AG04449 (cell line): ENCODE data around the gene HEATR5A.

Source experiments
- CTCF ChIA-PET: fragments of 350-600 bp; formaldehyde crosslinking; extraction: SDS; loops from one replicate; lab custom pipeline; 2021; ENCODE audit warnings: antibody characterized with exemption; lab: Yijun Ruan, JAX
- POLR2A ChIA-PET: fragments of 400-600, 350-600 bp; formaldehyde crosslinking; extraction: SDS; loops from one replicate; lab custom pipeline; 2020; ENCODE audit warnings: antibody characterized with exemption, inconsistent platforms; lab: Yijun Ruan, JAX
- DNase-seq: peaks from one replicate; pipeline ENCODE4 v3.0.0-alpha.2; 2010; ENCODE audit warnings: low read depth, low spot score
- H3K4me3 ChIP-seq: 2 replicates; pipeline ENCODE4 v1.5.1; 2011; ENCODE audit warnings: low read depth, mild to moderate bottlenecking, control low read depth, low read length
- CTCF ChIP-seq: IDR thresholded peaks from one replicate; pipeline ENCODE4 v1.5.1; 2011; ENCODE audit warnings: mild to moderate bottlenecking, moderate library complexity, low read length, control low read depth, inconsistent platforms; ENCODE audit not compliant: insufficient read depth; ENCODE audit errors: missing control alignments

The HEATR5A gene

GRCh38 chr14:31357279-31357678 is 63.1 kb downstream of the HEATR5A start:
- ChIA-PET CTCF (interaction anchor here (0.8 to 1.6 kb wide), 2 partner anchors 9 to 92 kb away, joined by 3 to 5 read pairs; no protein-coding TSS in a partner anchor), POLR2A (no interaction called here)
- H3K4me3 ChIP-seq = no peak overlapping the region
- TF ChIP-seq CTCF = no peak
- DNase-seq = no peak

- no peak overlapping the region for H3K4me3 ChIP-seq
- TF ChIP-seq CTCF = no peak
- POLR2A ChIA-PET = no interaction called here
- CTCF ChIA-PET = interaction anchor here (1.9 to 3.2 kb wide), 2 partner anchors 9 to 12 kb away, joined by 7 to 15 read pairs; no protein-coding TSS in a partner anchor
- no peak for DNase-seq
These were observed 74.3 kb downstream of the HEATR5A start for GRCh38 chr14:31346097-31346496.

GRCh38 chr14:31341280-31341679 is 79.1 kb downstream of the HEATR5A start:
- H3K4me3 ChIP-seq = no peak overlapping the region
- CTCF ChIA-PET = interaction anchor here (1.1 to 1.3 kb wide), 2 partner anchors 17 to 56 kb away, joined by 3 read pairs; no protein-coding TSS in a partner anchor
- POLR2A ChIA-PET = no interaction called here
- no peak for DNase-seq
- no peak for TF ChIP-seq CTCF

GRCh38 chr14:31340297-31341063 is 79.9 kb downstream of the HEATR5A start:
- ChIA-PET CTCF (interaction anchor here (1.3 kb wide), 1 partner anchor 18 kb away, joined by 3 read pairs; no protein-coding TSS in a partner anchor), POLR2A (no interaction called here)
- TF ChIP-seq CTCF = no peak
- H3K4me3 ChIP-seq = no peak overlapping the region
- no peak for DNase-seq

GRCh38 chr14:31339743-31340142 is 80.6 kb downstream of the HEATR5A start:
- no peak for DNase-seq
- CTCF ChIA-PET = no interaction called here
- no peak overlapping the region for H3K4me3 ChIP-seq
- no peak for TF ChIP-seq CTCF
- POLR2A ChIA-PET = no interaction called here

GRCh38 chr14:31337331-31337730 is 83.0 kb downstream of the HEATR5A start:
- no peak for TF ChIP-seq CTCF
- POLR2A ChIA-PET = no interaction called here

More at GRCh38 chr14:31337331-31337730, 83.0 kb downstream of the HEATR5A start:
- H3K4me3 ChIP-seq = no peak overlapping the region
- CTCF ChIA-PET = interaction anchor here (0.8 to 1.3 kb wide), 2 partner anchors 17 to 112 kb away, joined by 3 to 4 read pairs; no protein-coding TSS in a partner anchor
- no peak for DNase-seq
